NCI-H187 (cell line): Measurements from ENCODE around the gene COLEC11.

ENCODE experiments used
- DNase-seq, 2 experiments: peaks; one replicate each; lab custom pipeline; 2025; lab: John Stamatoyannopoulos, UW

COLEC11 gene

GRCh38 chr2:3675687-3676086, 80.8 kb downstream of the COLEC11 start:
- DNase-seq = no peak

DNA sequence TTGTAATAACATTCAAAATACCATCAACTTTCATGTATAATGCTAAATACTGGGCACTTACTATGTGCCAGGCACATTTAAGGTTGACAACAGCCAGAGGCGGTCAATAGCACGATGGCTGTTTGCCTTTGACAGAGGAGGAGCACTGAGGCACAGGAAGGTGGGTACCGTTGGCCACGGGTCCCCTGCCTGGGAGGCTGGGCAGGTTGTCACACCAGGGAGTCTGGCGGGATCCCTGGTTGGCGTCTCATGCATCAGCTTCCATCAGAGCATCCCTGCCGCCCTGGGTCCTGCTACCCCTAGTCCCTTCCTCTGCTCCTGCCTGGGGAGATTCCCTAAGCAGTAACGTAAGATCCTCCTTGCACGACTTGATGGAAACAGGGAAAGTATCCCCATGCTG, 82.5 kb downstream of the COLEC11 start:
- DNase-seq = no peak

DNA sequence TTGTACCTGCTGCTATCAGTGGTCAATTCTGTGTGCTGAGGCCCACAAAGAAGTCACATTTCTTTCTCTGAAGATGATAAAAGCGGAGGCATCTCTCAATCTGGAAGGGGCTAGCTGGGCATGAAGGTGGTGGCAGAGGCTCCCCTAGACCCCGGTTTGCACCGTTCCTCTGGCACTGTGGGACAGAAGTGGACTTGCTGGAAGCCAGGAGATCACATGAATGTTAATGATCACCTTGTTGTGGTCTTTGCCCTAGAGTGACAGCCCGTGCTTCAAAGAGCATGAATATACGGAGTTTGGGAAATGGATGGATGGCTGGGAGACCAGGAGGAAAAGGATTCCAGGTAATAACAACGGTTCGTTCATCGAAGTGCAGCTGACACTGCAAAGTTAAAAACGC, 83.3 kb downstream of the COLEC11 start:
- no peak for DNase-seq

DNA sequence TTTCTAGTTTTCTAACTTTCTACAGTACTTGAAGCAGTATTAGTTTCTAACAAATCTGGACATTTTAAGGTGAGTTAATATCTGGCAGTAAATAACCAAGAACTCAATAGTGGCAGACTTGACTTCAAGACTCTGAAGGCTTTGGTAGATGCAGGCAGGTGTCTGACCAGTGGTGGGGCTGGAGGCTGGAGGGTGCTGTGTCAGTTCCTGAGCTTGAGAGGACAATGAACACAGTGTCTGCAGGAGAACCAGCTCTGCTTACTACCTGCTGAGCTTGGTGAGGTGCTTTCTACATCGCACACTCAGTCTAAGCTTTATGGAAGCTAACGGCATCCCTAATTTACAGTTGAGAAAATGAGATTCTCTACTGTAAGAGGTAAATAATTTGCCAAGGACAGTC, 84.3 kb downstream of the COLEC11 start:
- no peak for DNase-seq

- DNase-seq = no peak
Measured at GRCh38 chr2:3679616-3680393, 84.9 kb downstream of the COLEC11 start.

- no peak for DNase-seq
Measured at GRCh38 chr2:3680548-3681345, 85.8 kb downstream of the COLEC11 start.

DNA sequence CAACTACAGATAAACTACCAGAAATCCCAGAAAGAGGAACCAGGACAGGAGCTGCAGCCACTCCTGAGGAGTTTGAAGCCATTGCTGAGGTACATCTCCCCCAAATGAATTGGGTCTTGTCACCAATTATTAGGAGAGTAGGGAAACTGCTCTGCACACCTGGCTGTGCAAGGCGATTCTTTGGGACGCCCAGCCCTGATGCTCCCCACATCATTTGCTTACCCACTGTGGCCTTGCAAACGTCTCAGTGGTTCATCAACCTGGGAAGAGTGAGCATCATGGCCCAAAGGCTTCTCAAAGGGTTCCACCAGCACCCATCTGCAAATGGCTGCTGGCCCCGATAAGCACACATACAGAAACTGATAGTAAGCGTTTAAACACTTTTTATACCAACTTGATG, 86.7 kb downstream of the COLEC11 start:
- DNase-seq = no peak

- DNase-seq = no peak
Measured at GRCh38 chr2:3682811-3683210, 87.9 kb downstream of the COLEC11 start.

DNA sequence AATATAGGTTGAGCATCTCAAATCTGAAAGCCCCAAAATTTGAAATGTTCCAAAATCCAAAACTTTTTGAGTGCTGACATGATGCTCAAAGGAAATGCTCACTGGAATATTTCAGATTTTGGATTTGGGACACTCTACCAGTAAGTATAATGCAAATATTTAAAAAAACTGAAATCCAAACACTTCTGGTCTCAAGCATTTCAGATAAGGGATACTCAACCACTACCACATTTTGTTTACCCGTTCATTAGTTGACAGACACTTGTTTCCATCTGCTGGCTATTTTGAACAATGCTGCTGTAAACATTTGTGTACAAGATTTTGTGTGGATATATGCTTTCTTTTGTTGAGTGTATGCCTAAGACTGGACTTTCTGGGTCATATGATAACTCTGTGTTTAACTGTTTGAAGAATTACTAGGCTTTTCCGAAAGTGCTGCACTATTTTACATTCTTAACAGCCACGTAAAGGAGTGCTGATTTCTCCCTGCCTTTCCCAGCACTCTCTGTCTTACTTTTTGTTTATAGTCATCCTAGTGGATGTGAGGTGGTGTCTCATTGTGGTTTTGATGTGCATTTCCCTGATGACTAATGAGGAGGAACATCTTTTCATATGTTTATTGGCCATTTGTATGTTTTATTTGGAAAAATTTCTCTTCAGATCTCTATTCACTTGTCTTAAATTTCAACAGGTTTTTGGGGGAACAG, 89.0 kb downstream of the COLEC11 start:
- DNase-seq = no peak

DNA sequence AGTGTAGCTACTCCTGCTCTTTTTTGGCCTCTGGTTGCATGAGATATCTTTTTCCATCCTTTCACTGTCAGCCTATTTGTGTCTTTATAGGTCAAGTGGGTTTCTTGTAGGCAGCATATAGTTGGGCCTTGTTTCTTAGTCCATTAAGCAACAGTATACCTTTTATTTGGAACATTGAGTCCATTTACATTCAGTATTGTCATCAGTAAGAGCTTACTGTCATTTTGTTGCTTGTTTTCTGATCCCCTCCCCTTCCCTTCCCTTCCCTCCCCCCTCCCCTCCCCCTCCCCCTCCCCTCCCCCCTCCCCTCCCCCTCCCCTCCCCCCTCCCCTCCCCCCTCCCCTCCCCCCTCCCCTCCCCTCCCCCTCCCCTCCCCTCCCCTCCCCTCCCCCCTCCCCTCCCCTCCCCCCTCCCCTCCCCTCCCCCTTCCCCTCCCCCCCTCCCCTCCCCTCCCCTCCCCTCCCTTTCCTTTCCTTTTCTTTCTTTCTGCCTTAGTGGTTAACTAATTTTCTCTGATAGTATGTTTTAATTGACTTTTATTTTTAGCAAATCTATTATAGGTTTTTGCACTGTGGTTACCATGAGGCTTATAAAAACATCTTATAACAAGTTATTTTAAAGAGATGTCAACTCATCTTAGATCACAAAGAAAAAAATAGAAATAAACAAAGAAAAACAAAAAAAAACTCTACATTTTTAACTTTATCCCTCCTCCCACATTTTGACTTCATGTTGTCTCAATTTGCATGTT, 95.3 kb downstream of the COLEC11 start:
- no peak for DNase-seq

GRCh38 chr2:3692375-3692774, 97.5 kb downstream of the COLEC11 start:
- no peak for DNase-seq
